Esophagus squamous epithelium (tissue), 4 donors: ENCODE data around the gene HEYL.

Experiments
- CTCF ChIP-seq, 6 experiments: fragments of 450-650 bp in 4 of 6; fragments of 200-600 bp in 2 of 6; sonication (generic) in 2 of 6; IDR thresholded peaks; one replicate each; pipeline ENCODE4 v1.5.1; 2016 to 2019; ENCODE audit warnings: antibody characterized with exemption in 6 of 6, mild to moderate bottlenecking in 4 of 6, moderate library complexity in 4 of 6
- POLR2A ChIP-seq, 4 donors: fragments of 450-650 bp; IDR thresholded peaks; one replicate each; pipeline ENCODE4 v1.6.1; 2017; ENCODE audit warnings: antibody characterized with exemption in 4 of 4, mild to moderate bottlenecking in 4 of 4, moderate library complexity in 3 of 4

GRCh38 chr1:39666772-39667171 is 27.3 kb upstream of the HEYL start:
- TF ChIP-seq POLR2A (IDR thresholded peaks at IDR 0.05) (no peak), CTCF (IDR thresholded peaks at IDR 0.05) (no peak)
